ENCODE data around the gene CBX8. TPM values are rescaled to one million over a fixed set of nuclear protein-coding genes. Genes with fewer than 3 reads are reported as not detected.

Gene CBX8
- total and polyA plus RNA-seq, 10 donors = 2.1 to 5.6 (median 3.4) TPM

GRCh38 chr17:79835470-79835899 is 38.6 kb upstream of the CBX8 start:
- peaks cover 0 to 4% (median 0%) of the 10 kb centered on the region in 8 donors for H3K9me3 ChIP-seq
- WGBS, 5 donors = 85 to 92% (median 89%) methylated on average over 11 to 13 of the region's 13 CpGs
- intact Hi-C loops (cut with DNase I; ENCODE audit: low total_unique reads) = loop anchor here (10.0 kb wide), 1 partner anchor 91 kb away; no protein-coding TSS in a partner anchor
- no peak overlapping the region for H3K27ac ChIP-seq
- H3K27me3 ChIP-seq (replicated peaks in 1 of 7) = peaks cover 5 to 11% (median 10%) of the 10 kb centered on the region in 7 donors
- no peak for TF ChIP-seq CTCF (IDR thresholded peaks at IDR 0.05 in 8 of 11, conservative IDR thresholded peaks at IDR 0.05 in 3 of 11)
- TF ChIP-seq POLR2AphosphoS5 (IDR thresholded peaks at IDR 0.05) = no peak
- no peak for TF ChIP-seq POLR2A (IDR thresholded peaks at IDR 0.05)
- no peak overlapping the region for H3K4me3 ChIP-seq
- peaks cover 33 to 87% (median 78%) of the 10 kb centered on the region in 6 donors for H3K4me1 ChIP-seq
- peaks cover 3 to 46% (median 23%) of the 10 kb centered on the region in 6 donors for H3K36me3 ChIP-seq
- DNase-seq = peak; percentile 81

GRCh38 chr17:79834565-79835469 is 37.9 kb upstream of the CBX8 start:
- H3K4me3 ChIP-seq = no peak overlapping the region
- 87 to 92% (median 91%) methylated on average over 48 to 61 of the region's 61 CpGs for WGBS, 5 donors
- H3K9me3 ChIP-seq = no peaks in the 10 kb centered on the region
- no peak overlapping the region for H3K27ac ChIP-seq
- peaks cover 3 to 46% (median 23%) of the 10 kb centered on the region in 6 donors for H3K36me3 ChIP-seq
- TF ChIP-seq CTCF (IDR thresholded peaks at IDR 0.05 in 8 of 11, conservative IDR thresholded peaks at IDR 0.05 in 3 of 11) (peak; percentile 14 to 75 (median 64)), POLR2A (IDR thresholded peaks at IDR 0.05) (no peak), POLR2AphosphoS5 (IDR thresholded peaks at IDR 0.05) (peak in 2 of 3 donors; percentile 32 to 80)
- DNase-seq = peak; percentile 82
- peaks cover 28 to 81% (median 73%) of the 10 kb centered on the region in 6 donors for H3K4me1 ChIP-seq
- intact Hi-C loops (cut with DNase I; ENCODE audit: low total_unique reads) = loop anchor here (10.0 kb wide), 1 partner anchor 90 kb away; no protein-coding TSS in a partner anchor
- H3K27me3 ChIP-seq (replicated peaks in 1 of 7) = peaks cover under 1 to 4% (median 3%) of the 10 kb centered on the region in 7 donors

GRCh38 chr17:79833744-79834564 is 37.1 kb upstream of the CBX8 start:
- 92 to 97% (median 92%) methylated on average over 42 to 83 of the region's 83 CpGs for WGBS, 5 donors
- peaks cover 31 to 87% (median 75%) of the 10 kb centered on the region in 6 donors for H3K4me1 ChIP-seq
- no peak overlapping the region for H3K27ac ChIP-seq
- peak; percentile 78 for DNase-seq
- H3K36me3 ChIP-seq = peaks cover 3 to 46% (median 23%) of the 10 kb centered on the region in 6 donors
- intact Hi-C loops (cut with DNase I; ENCODE audit: low total_unique reads) = loop anchor here (10.0 kb wide), 1 partner anchor 89 kb away; no protein-coding TSS in a partner anchor
- no peak overlapping the region for H3K4me3 ChIP-seq
- H3K27me3 ChIP-seq (replicated peaks in 1 of 7) = no peaks in the 10 kb centered on the region
- no peaks in the 10 kb centered on the region for H3K9me3 ChIP-seq
- peak in 2 of 3 donors; percentile 33 to 59 for TF ChIP-seq POLR2AphosphoS5 (IDR thresholded peaks at IDR 0.05)
- no peak for TF ChIP-seq CTCF (IDR thresholded peaks at IDR 0.05 in 8 of 11, conservative IDR thresholded peaks at IDR 0.05 in 3 of 11)

Data from spleen (tissue), 11 donors.